HG03175 (cell line): ENCODE results near the gene MRPL43.
A peak's percentile ranks its signal among the peaks of the same experiment; 100 is the strongest.

Source experiments
- ATAC-seq: cut with Tn5 transposase; IDR thresholded peaks from one replicate; pipeline ENCODE4 v1.9.1; 2021; ENCODE audit warnings: mild to moderate bottlenecking, moderate library complexity; ENCODE audit not compliant: unreplicated experiment

Gene MRPL43

GRCh38 chr10:101020427-101021075, 33.3 kb upstream of the MRPL43 start:
- no peak for ATAC-seq

GRCh38 chr10:101019440-101019703, 32.1 kb upstream of the MRPL43 start:
- ATAC-seq, result no peak

- ATAC-seq, result no peak
Observed at GRCh38 chr10:101018600-101019439, 31.5 kb upstream of the MRPL43 start.

- no peak for ATAC-seq
Observed at GRCh38 chr10:101018118-101018599, 30.9 kb upstream of the MRPL43 start.

- no peak for ATAC-seq
Observed at GRCh38 chr10:101016814-101017213, 29.5 kb upstream of the MRPL43 start.

- no peak for ATAC-seq
Observed at GRCh38 chr10:101015582-101015973, 28.3 kb upstream of the MRPL43 start.

- no peak for ATAC-seq
Observed at GRCh38 chr10:101014966-101015581, 27.8 kb upstream of the MRPL43 start.

GRCh38 chr10:101014230-101014884, 27.1 kb upstream of the MRPL43 start:
- no peak for ATAC-seq

- ATAC-seq, result no peak
Observed at GRCh38 chr10:101013365-101013825, 26.1 kb upstream of the MRPL43 start.

- ATAC-seq, result peak; percentile 77
Observed at GRCh38 chr10:101012525-101013364, 25.4 kb upstream of the MRPL43 start.

GRCh38 chr10:101011517-101012423, 24.5 kb upstream of the MRPL43 start:
- no peak for ATAC-seq

GRCh38 chr10:101010329-101010728, 23.0 kb upstream of the MRPL43 start:
- no peak for ATAC-seq

- ATAC-seq, result no peak
Observed at GRCh38 chr10:101008823-101009423, 21.6 kb upstream of the MRPL43 start.

GRCh38 chr10:101007915-101008822, 20.9 kb upstream of the MRPL43 start:
- ATAC-seq, result no peak

GRCh38 chr10:101007099-101007711, 19.9 kb upstream of the MRPL43 start:
- ATAC-seq, result no peak

- ATAC-seq, result no peak
Observed at GRCh38 chr10:101006593-101007098, 19.3 kb upstream of the MRPL43 start.

GRCh38 chr10:101005869-101006567, 18.7 kb upstream of the MRPL43 start:
- ATAC-seq, result no peak
